HG03571 (cell line): ENCODE data around the gene FBRSL1.
"Not testable (repeated sequence)": the region's sequence is repeated elsewhere in the genome, so short reads cannot be mapped to it uniquely, and the experiment has no call there.

Source experiments
- ATAC-seq: cut with Tn5 transposase; IDR thresholded peaks from one replicate; pipeline ENCODE4 v1.9.1; 2021; ENCODE audit not compliant: unreplicated experiment

The FBRSL1 gene

DNA sequence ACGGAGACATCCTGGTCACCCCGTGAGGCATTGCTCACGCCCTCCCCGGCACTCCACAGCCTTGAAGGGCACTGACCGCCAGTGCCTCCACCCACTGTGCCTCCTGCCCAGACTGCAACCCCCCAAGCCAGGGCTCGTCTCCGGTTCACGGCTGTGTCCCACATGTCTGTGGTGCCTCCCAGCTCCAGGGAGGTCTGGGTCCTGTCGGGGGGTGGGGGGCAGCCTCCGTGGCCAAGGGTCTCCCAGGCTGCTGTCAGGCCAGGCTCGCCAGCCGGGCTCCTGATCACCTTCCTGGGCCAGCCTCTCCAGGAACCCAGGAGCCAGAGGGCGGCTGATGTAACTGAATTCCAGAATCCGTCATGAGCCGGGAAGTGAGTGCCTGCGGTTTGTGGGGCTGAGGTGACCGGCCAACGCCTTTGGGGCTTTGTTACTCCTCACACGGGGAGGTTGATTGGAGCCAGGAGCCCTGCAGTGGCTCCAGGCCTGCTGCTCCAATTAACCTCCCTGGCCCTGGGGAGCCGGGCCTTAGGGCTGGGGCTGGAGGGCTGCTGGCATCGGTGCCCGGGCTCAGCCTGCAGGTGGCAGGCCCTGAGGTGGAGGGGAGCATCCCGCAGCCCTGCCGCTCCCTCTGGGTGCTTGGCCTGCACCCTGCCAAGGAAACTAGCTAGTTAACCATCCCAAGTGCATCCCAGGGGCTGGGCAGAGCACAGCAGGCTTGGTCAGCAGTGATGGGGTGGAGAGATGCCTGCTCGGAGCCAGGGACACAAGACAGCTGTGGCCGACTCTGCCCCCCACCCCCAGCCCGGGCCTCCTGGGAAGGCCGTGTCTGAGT, 36.4 kb upstream of the FBRSL1 start:
- no peak for ATAC-seq

DNA sequence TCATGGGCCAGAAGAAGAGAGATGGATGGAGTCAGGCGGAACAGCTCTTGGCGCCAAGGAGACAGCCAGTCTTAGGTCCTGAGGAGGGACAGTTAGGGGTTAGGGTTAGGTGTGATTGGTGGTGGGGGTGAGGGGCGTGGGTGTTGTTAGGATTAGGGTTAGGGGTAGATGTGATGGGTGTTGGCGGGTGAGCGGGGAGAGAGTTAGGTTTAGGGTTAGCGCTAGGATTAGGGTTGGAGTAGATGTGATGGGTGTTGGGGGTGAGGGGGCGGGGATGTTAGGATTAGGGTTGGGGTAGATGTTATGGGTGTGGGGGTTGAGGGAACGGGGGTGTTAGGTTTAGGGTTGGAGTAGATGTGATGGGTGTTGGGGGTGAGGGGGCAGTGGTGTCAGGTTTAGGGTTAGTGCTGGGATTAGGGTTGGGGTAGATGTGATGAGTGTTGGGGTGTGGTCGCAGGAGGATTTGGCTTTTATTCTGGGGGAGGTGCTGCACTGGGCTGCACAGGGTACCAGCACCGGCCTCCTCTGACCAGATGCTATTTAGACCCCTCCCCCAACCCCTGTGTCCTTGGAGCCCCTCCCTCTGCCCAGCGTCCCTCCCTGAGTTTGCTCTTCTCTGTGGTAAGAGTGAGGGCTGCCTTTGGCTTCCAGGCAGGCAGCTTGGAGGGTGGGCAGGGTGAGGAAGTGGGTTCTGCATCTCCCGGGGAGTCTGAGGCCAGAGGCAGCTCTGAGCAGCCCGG, 35.6 kb upstream of the FBRSL1 start:
- no peak for ATAC-seq

DNA sequence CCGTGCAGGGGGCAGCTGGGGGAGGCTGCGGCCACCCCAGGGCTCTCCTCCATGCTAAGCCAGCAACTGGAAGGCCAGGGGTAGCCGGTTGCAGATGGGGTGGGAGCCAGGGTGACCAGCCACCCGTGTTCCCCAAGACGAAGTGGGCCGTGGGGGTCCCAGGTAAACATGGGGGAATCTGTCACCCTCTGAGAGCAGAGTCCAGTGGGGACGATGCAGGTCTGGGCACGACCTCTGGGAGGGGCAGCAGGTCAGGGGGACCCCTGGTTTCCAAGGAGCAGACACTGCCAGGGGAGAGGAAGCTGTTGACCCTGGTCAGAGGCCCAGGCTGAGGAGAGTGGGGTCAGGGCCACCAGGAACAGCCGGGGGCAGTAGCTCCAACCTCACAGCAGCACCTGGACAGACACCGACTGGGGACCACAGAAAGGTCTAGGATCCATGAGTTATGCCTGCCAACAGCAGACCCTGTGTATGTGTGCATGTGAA, 35.0 kb upstream of the FBRSL1 start:
- ATAC-seq = no peak

DNA sequence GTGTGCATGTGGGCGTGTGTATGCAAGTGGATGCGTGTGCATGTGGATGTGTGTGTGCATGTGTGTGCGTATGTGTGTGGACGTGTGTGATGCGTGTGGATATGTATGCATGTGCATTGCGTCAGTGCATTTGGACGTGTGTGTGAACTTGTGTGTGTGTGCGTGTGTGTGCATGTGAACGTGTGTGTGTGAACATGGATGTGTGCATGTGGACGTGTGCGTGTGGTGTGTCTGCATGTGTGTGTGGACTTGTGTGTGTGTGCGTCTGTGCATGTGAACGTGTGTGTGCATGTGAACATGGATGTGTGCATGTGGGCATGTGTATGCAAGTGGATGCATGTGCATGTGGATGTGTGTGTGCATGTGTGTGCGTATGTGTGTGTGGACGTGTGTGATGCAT, 34.4 kb upstream of the FBRSL1 start:
- ATAC-seq = no peak

DNA sequence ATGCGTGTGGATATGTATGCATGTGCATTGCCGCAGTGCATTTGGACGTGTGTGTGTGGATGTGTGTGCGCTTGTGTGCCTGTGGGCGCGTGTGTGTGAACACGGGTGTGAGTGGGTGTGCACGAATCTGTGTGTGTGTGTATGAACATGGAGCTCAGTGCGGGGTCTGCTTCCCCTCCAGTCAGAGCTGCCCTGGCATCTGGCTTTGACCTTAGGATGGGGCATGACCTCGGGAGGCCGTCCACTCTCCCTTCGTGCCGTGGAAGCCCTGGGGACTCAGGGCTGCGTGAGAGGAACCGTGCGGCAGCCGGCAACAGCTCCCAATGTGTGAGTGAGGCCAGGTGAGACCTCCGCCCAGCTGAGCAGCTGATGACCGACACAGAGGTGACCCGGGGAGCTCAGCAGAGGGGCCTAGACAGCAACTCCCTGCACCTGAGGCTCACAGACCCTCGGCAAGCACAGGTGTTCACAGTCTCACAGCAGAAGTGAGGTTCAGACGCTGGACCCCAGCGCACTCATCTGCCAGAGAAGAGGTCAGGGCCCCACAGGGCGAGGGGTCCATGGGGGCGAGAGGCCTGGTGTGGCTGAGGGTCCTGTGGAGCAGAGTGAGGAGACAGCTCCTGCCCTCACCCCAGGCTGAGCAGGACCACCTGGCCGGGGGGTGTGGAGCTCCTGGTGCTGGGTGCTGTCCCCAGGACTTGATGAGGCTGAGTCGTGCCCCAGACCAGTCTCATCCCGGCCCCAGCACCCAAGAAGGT, 33.6 kb upstream of the FBRSL1 start:
- no peak for ATAC-seq

DNA sequence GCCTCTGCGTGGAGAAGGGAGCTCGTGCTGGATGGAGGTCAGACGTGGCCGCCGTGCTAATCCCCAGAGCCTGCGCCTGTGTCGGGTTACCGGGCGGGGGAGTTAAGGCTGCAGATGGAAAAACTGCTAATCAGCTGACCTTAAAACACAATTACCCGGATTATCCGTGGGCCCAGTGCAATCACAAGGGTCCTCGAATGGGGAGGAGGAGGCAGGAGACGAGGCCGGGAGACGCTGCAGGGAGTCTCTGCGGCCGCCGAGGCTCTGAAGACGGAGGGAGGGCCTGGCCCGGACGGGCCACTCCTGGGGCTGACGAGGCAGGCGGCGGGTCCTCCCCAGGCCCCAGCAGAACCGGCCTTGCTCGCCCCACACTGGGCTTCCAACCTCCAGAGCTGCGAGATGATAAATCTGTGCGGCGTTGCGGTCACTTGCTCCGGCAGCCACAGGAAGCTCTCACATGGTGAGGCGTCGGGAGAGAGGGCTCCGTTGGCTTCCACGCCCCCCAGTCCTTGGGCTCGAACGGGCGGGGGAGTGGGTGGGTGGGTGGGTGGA, 32.9 kb upstream of the FBRSL1 start:
- no peak for ATAC-seq

DNA sequence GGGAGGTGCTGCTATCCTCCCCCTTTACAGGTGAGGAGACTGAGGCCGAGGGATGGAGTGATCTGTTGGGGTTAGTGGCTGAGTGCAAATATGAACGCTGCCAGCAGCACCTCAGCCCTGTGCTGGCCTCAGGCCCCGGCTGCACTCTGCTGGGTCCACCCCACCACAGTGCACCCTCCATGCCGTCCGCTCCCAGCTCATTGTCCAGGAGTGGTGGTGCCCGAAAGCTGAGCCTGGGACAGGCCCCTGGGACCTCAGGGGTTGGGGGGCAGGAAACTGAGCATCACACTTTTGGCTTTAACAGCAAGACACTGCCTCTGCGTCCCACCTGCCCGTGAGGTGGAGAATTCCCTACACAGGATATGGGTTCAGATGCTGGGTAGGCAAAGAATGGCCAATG, 31.5 kb upstream of the FBRSL1 start:
- ATAC-seq = no peak

DNA sequence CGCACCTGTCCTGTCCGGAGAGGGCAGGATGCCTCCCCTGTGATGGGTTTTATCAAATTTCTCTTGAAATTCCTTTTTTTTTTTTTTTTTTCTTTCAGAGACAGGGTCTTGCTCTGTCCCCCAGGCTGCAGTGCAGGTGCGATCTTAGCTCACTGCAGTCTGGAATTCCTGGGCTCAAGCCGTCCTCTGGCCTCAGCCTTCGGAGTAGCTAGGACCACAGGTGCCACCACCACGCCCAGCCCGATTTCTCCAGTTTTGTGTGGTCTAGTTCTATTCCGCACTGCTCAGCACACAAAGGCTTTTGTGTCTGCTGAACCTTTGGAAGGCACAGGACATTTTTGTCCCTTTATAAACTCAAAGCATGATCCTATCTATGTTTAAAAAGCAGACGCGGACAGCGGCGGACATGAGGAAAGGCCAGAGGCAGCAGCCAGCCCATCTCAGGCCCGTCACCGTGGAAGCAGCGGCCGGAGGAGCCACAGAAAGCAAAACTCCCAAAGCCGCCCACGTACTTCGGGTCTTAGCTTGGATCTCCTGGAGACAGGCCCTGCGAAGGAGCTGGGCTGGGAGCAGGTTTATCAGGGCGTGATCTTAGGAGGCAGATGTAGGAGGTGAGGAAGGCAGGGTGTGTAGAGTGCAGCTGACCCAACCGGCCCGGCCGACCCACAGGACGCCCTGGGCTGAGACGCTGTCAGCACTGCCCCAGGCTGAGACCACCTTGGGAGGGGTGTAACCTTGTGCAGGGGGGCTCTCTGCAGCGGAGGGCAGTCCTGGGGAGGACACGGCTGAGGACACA, 30.9 kb upstream of the FBRSL1 start:
- ATAC-seq = no peak

DNA sequence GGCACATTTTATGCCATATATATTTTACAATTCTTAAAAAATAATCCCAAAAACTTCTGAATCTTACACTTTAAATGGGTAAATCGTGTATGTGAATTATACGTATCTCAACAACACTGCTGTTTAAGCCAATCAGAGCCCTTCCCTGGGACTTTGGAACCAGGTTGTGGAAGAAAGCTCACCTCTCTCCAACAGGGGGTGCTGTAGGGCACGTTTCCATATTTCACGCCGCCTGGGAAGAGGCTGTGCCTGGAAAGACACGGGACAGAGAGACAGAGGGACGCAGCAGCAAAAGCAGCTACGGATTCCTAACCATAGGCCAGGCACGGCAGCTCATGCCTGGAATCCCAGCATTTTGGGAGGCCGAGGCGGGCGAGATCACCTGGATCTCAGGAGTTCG, 29.4 kb upstream of the FBRSL1 start:
- ATAC-seq = no peak

DNA sequence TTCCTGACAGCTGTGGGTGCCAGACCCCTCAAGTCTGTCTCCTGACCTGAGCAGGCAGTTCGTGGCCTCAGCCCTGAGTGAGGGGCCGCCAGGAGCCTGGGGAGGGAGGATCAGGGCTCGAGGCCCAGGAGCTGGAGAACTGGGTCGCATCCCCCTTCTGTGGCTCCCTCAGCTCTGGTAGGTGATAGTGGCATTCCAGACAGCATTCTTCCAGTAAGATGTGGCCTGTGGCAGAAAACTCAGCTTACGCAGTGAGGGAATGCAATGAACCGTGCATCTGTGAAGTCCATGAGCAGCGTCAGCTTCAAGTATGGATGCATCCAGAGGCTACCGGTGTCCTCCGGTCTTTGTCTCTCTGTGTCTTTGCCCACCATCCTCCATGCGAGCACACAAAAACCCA, 28.4 kb upstream of the FBRSL1 start:
- no peak for ATAC-seq

DNA sequence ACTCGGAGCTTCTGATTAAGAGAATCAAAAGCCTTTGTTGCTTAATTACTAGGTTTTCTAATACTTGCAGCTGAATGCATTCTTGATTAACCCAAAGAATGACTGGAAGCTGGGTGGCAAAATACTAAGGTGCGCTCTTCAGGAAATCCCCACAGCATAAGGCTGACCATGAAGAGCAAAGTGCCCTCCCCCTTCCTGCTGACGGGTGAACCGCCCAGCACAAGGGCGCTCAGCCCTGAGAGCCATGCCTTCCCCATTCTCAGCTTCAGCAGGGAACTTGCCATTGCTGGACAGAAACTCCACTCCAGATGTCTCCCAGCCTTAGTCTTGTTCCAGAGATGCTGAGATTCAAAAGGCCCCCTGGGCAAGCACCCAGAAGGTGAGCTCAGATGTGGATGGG, 27.2 kb upstream of the FBRSL1 start:
- ATAC-seq = no peak

DNA sequence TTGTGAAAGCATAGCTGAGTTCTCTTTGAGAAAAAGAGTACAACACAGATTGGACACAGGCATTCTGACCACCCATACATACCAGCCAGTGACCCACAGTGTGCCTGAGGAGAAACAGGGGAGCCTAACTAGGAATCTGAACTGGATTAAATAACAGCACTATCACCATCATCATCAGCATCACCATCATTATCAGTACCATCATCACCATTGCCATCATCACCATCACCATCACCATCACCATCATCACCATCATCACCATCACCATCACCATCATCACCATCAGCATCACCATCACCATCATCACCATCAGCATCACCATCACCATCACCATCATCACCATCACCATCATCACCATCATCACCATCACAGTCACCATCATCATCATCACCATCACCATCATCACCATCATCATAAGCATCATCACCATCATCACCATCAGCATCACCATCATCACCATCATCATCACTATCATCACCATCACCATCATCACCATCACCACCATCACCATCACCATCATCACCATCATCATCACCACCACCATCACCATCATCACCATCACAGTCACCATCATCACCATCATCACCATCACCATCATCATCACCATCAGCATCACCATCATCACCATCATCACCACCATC, 26.5 kb upstream of the FBRSL1 start:
- not testable (repeated sequence) for ATAC-seq

DNA sequence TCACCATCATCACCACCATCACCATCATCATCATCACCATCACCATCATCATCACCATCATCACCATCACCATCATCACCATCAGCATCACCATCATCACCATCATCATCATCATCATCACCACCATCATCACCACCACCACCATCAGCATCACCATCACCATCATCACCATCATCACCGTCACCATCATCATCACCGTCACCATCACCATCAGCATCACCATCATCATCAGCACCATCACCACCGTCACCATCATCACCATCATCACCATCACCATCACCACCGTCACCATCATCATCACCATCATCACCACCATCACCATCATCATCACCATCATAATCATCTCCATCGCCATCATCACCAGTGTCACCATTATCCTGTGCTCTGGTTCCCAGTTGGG, 25.6 kb upstream of the FBRSL1 start:
- ATAC-seq = not testable (repeated sequence)

DNA sequence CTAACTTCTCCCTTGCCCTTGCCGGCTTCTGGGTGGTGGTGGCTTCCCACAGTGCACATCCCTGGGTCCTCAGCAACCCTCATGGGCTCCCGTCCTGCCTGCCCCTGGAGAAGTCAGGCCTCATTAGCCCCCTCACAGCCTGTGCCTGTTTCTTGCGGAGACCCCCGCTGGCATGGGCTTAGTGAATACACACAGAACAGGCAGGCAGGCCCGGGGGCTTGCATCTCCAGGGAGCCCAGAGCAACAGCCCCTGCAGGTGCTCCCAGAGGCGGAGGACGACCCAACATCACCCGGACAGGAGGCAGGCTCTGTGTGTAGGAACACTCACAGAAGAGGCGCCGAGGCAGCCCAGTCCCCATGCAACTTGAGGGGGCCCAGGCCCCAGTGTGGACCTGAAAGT, 25.1 kb upstream of the FBRSL1 start:
- no peak for ATAC-seq

DNA sequence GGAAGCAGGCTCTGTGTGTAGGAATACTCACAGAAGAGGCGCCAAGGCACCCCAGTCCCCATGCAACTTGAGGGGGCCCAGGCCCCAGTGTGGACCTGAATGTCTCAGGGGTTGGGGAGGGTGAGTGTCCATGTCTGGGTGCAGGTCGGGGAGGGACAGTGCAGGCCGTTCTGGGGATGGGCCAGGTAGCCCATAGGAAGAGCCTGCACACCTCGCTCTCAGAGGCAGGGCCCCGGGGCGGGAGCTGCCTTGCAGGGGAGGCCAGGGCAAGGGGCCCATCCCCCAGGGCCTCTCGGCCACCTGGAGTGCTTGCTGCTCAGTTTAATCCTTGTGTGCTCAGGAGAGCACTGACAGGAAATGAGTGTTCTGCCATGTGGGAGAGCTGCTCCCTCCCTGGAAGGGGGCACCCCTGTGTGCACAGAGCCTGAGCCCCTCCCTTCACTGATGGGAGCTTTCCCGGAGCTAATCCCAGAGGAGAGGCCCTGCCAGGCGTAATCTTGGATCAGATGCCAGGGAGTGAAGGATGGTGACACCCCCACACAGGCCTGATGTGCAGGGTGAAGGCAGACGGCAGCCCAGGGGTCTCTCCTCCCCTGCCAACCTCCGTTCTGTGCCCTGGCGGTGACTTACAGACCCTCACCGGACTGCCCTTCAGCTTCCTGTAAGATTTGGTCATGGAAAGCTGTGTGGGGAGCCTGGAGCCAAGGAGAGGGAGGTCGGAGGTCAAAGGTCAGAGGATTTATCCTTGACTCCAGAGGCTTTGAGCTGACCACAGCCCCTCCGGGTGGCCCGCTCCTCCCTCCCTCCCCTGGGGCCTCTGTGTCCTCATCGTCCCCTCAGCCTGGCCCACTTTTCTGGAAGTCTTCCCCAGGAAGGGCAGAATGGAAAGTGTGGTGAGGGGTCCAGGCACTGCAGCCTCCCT, 24.4 kb upstream of the FBRSL1 start:
- no peak for ATAC-seq

DNA sequence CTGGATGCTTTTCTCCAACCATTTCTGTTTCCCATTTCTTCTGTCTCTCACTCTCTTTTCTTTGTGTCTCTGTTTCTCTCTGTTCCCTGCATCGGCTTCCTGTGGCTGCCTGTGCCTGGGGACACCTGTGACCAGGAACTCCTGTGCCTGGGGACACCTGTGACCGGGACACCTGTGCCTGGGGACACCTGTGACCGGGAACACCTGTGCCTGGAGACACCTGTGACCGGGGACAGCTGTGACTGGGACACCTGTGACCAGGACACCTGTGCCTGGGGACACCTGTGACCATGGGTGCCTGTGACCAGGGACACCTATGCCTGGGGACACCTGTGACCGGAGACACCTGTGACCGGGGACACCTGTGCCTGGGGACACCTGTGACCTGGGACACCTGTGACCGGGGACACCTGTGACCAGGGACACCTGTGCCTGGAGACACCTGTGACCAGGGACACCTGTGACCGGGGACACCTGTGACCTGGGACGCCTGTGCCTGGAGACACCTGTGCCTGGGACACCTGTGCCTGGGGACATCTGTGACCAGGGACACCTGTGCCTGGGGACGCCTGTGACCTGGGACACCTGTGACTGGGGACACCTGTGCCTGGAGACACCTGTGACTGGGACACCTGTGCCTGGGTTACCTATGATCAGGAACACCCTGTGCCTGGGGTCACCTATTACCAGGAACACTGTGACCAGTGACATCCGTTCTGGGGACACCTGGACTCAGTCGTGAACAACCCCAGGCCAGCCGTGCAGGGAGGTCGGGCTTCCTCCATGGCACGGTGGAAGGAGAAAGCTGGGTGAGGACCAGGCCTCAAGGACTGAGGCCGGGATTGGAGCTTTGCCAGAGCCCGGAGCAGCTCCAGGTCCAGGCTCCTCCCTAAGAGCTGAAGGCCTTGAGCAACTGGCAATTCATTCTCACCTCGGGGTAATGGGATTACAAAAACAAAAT, 23.4 kb upstream of the FBRSL1 start:
- no peak for ATAC-seq

DNA sequence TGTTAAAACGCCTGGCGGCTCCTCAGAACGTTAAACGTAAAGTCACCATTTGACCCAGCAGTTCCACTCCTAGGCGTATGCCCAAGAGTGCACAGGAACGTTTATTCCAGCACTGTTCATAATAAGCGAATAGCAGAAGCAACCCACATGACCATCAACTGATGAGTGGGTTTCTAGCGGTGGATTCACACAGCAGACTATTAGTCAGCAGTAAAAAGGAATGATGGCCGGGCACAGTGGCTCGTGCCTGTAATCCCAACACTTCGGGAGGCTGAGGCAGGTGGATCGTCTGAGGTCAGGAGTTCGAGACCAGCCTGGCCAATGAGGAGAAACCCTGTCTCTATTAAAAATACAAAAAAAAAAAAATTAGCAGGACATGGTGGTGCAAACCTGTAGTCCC, 22.4 kb upstream of the FBRSL1 start:
- ATAC-seq = no peak

DNA sequence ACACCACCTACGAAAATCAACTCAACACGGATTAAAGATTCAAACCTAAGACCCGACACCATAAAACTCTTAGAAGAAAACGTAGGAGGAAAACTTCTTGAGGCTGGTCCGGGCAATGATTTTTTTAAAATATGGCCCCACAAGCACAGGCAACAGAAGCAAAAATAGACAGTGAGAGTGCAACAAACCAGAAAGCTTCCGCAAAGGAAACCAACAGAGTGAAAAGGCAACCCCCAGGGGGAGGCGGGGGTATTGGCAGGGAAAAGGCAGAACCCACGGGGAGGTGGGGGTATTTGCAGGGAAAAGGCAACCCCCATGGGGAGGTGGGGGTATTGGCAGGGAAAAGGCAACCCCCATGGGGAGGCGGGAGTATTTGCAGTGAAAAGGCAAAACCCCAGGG, 20.5 kb upstream of the FBRSL1 start:
- no peak for ATAC-seq
